ENCODE results near the gene SFI1.

- TF ChIP-seq CTCF (IDR thresholded peaks at IDR 0.05) (no peak), EZH2 (IDR thresholded peaks at IDR 0.05; ENCODE audit: borderline replicate concordance, insufficient read depth, low read depth, low read length, poor library complexity, severe bottlenecking) (no peak)
Observed at GRCh38 chr22:31618471-31619176, 122.3 kb downstream of the SFI1 start.

Measured in B cell (primary cell).